Measurements from ENCODE around the gene LARGE1.
"Not testable (repeated sequence)": the region's sequence is repeated elsewhere in the genome, so short reads cannot be mapped to it uniquely, and the experiment has no call there.

LARGE1 gene

DNA sequence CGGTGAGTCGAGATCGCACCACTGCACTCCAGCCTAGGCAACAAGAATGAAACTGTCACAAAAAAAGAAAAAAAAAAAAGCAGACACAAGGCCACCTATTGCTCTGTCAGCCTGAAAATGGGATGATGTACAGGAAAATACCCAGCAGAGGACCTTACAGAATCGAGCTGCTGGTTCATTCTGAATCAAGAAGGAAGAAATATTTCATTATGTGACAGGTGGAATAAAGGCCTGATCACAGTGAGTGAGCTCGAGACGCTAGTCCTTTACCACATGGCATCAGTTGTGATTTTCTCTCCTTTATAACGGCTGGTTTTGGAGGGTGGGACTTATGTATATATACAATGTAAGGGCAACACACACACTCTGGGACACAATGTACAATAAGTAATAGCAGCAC lies 340.0 kb downstream of the LARGE1 start:
- no peak for DNase-seq

DNA sequence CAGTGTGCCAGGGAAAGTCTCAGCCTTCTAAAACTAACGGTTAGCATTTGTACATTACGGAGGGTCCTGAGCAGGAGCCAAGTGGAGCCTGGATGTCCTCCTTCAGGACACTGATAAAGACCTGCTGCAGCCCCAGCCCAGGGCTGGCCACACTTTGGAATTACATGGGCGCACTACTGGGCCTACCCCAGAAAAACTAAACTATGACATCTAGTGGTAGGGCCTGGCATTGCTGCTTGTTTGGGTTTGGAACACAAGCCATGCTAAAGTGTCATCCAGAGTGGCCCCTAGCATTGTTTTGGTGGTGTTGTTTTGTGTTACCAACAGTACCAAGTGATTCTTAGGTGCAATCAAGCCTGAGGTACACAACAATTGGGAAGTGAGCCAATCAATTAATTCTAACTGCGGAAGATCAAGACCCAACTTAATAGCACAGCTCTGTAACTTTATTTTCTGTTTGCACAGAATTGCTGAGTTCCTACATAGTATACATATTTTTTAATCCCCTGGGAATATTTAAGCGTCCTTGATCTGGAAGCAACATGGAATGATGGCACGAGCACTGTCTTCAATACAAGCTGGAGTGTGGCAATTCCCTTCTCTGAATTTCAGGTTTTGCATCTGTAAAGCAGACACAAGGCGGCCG lies 340.7 kb downstream of the LARGE1 start:
- DNase-seq = no peak

- no peak for DNase-seq
Observed at GRCh38 chr22:33578752-33579151, 341.5 kb downstream of the LARGE1 start.

GRCh38 chr22:33577862-33578411 lies 342.3 kb downstream of the LARGE1 start:
- no peak for DNase-seq

DNA sequence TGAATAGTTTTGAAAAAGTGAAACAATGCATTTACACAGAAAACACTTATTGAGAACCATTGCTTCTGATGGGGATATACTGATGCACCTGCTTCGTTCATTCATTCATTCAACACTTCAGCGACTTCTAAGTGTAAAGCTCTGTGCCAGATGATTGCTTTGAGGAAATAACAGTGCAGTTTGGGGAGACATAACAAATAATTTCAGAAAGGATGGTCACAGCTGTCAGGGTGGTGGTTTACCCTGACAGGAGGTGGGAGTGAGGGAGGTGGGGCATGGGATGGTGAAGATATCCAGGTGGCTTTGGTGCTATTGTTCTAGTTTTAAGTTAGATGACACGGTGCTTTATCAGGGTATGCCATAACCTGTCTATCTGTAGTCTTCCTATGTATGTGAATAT lies 344.1 kb downstream of the LARGE1 start:
- DNase-seq = no peak

DNA sequence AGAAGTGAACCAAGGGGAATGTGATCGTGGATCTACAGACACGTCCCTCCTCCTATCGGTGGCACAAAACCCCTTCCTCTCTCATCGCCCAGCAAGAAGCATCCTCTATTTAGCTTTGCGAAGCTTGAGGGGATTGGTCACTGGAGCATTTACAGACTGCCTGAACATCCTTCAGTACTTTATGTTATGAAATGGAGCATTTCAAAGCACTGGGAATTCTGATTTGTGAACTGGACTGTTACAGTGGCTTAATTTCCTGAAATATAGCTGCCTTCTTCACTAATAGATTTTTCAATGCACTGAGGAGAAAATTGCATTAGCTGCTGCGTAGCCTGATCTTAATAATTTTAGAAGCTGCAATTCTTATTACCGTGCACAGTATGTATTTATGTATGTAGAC lies 344.5 kb downstream of the LARGE1 start:
- DNase-seq = no peak

DNA sequence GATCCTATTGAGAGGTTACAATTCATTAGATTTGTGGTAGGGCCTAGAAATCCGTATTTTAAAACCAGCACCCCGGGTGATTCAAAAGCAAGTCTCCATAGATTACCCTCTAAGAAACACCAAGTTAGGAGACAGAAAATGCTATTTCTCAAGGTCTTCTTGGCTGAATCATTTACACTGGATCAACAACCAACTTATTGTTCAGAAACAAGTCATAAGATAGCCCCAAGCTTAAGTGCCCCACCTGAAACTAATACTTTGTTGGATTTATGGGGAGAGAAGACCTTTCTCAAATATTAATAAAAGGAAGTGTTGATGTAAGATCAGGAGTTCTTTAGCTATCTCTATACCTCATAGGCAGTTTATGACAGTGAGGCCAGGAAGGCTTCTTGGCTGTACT lies 345.2 kb downstream of the LARGE1 start:
- no peak for DNase-seq

DNA sequence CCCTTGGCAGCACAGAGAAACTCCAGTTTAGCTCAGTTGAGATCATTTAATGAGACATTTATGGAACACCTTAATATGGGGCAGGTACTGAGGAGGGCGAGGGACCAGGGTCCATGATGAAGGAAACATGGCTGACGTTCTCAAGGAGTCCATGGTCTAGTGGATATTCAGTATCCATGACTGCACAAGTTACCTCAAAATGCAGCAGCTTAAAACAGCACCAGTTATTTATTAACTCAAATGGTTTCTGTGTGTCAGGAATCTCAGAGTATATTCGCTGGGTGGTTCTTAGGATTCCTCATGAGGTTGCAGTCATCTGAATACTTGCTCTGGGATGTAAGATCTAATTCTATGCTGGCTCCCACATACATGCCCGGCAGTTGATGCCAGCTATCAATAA lies 346.8 kb downstream of the LARGE1 start:
- DNase-seq = no peak

DNA sequence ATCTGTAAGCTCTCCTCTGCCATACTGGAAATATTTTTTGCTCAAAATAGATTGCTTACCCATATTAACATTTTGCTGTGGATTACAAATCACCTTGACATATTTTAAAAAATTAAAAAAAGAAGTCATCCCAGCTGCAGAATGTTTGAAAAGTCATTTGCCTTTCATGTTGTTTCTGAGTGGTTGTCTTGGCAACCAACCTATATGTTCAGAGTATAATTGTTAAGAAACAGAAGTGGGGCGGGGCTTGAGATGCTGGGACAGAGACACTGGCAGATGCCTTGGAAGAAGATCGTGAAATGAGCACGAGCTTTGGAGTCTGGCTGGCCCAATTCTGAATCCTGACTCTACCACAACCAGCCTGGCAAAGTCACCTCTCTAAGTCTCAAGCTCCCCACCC lies 348.2 kb downstream of the LARGE1 start:
- no peak for DNase-seq

GRCh38 chr22:33570110-33570509 lies 350.2 kb downstream of the LARGE1 start:
- DNase-seq = no peak

DNA sequence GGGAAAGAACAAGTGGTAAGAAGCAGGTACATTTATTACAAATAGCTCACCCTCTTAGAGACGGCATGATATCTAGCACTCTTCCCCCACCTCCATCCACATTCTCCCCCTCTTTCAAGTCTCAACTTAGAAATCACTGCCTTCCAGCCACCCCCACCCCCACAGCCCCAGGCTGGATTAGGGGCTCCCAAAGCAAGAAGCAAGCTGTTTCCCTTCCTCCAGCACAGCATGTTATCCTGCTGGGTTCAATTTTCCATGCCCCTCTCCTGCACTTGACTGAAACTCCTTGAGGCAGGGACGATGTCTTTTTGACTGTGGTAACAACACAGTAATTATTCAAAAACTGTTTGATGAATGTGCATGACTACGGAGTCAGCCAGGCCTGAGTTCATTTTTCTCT lies 350.7 kb downstream of the LARGE1 start:
- no peak for DNase-seq

GRCh38 chr22:33569018-33569417 lies 351.3 kb downstream of the LARGE1 start:
- DNase-seq = no peak

- not testable (repeated sequence) for DNase-seq
Observed at GRCh38 chr22:33566495-33566894, 353.8 kb downstream of the LARGE1 start.

DNA sequence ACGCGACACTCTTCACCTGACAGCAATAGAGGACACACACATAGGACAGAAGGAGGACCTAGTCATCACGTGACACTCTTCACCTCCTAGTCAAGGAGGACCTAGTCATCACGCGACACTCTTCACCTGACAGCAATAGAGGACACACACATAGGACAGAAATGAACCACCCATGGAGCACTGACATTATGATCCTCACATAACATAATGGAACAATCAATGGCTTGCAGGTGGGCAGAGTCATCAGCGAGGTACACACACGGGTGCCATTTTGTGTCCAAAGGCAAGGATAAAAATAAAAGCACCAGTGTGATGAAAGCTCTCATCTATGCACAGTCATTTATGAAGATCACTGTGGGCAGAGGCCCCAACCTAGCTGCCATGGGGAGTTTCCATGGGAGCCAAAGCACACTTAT lies 354.7 kb downstream of the LARGE1 start:
- no peak for DNase-seq

DNA sequence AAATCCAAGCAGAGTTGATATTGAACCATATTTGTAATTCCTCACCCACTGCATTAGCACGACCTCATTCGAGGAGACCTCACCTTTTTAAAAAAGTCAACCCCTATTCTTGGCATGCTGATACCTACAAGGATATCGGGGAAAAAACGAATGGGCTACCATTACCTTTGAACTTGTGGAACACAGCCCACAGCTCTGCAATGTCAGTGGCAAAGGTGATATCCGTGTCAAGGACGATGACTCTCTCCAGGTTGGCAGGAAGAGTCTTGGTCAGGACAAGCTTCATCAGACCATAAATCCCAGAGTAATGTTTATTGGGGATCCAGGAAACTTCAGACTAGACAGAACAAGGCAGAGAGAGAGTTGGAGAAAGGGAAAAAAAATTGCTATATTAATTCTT lies 355.6 kb downstream of the LARGE1 start:
- no peak for DNase-seq

DNA sequence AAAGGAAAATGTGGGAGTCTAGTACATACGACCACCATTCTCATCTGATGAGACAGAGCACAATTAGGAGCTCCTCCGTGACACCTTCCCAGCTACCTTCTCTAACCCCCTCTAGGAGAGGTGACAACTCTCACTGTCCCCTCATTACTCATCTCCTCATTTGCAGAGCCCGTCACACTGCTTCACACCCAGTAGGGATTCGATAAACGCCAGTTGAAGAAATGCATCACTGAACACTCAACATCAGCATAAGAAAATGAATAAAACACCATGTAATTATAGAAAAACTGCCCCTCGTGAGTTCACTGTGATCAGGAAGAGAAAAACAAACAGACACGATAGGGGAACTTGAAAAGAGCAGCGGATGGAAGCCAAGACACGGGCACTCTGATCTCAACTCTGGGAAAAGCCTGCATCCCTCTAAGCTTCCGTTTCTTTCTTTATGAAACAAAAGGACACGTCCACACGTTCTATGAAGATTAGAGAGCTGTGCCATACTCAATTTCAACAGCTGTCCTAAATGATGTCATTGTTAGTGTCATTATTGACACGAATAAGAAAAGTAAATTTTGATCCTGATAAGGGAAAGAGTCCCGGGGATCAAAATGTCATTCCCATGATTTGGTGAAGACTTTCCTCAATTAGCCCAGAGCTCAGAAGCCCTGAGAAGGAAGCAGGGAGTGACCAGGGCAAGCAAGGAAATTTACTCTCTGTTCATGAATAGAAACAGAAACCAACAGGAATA lies 356.9 kb downstream of the LARGE1 start:
- no peak for DNase-seq

GRCh38 chr22:33562501-33562900 lies 357.8 kb downstream of the LARGE1 start:
- DNase-seq = no peak

DNA sequence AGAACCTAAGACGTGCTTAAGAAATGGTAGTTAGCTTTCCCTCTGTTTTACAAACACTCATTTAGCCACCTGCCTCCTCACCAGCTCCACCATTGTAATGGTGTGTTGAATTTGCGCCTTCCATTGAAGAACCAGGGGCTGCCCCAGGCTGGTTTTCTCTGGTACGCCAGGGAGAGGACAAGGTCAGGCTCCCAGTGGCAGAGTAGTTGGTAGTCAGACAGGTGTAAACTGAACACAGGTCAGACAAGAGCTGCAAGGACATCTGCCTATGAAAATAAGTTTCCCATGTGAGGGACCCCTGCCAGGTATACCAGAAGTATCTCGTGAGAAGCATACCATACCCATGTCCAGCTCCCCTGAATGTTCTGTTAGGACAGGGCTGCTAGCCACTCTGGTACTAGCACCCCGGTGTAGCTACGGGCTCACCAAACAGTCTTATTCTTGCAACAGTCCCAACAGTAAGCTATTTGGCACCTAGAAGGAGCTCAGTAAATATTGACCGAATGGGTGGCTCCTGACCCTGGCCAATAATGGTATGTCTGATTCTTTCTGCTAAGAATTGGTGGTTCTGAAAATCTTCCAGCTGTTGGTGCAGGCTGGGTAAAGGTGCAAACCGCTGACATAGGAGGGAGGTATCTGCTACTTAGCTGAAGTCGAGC lies 359.0 kb downstream of the LARGE1 start:
- DNase-seq = no peak

DNA sequence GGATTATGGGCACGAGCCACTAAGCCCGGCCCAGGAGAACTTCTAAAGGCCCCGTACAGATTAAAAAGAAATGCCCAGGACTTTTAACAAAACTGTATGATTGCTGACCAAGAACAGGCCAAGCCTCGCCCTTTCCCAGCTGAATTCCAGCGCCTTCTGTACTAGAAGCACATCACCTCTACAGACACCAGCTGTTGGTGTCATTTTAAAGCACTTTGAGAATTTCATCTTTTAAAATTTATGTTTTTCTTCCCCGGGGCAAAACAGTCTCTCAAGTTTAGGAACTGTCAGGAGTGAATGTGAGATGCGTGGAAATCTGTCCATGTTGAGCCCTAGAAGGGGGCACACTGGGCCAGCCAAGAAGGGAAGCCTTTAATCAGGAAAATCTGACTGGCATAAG lies 362.4 kb downstream of the LARGE1 start:
- DNase-seq = no peak

GRCh38 chr22:33555814-33556522 lies 364.3 kb downstream of the LARGE1 start:
- no peak for DNase-seq

DNA sequence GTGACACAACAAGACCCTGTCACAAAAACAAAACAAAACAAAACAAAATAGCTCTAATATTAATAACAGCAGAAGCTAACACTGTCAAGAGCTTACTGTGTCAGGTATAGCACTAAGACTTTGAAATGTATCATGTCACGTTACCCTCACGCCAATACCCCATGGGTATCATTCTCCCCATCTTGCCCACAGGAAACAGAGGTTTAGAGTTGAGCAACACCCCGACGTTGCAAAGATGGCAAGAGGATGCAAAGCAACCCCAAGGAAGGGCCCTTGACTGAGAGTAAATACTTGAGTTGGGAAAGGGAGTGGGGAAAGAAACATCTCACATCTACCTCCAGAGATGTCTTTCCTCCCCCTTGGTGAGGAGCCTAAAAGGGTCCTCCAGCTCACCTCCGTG lies 366.8 kb downstream of the LARGE1 start:
- no peak for DNase-seq

DNA sequence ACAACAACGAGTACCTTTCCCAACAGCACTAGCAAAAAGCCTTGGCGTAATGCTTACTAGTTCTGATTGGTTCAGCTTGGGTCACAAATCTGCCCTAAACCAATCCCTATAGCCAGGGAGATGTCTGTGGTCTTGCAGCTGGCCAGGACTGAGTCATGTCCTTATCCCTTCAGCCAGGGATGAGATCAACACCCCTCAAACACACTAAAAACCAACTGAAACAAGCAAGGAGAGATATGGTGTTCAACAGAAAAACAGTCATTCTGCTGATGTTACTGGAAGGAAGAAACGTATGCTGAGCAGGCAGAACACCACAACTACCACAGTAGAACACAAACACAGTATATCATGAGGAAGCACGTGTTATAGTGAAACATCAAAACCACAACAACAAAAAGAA lies 375.6 kb downstream of the LARGE1 start:
- no peak for DNase-seq

GRCh38 chr22:33542722-33543121 lies 377.6 kb downstream of the LARGE1 start:
- no peak for DNase-seq
